Hematopoietic multipotent progenitor cell treated with erythropoietin and hydrocortisone succinate and interleukin-3 and kit ligand, for 15 days (in vitro differentiated cells): ENCODE measurements around the gene GSTA5.
"Not testable (repeated sequence)": the region's sequence is repeated elsewhere in the genome, so short reads cannot be mapped to it uniquely, and the experiment has no call there.

Experiments used
- DNase-seq: peaks from one replicate; pipeline ENCODE4 v3.0.0-alpha.2; 2015; ENCODE audit warnings: low spot score

The GSTA5 gene

DNA sequence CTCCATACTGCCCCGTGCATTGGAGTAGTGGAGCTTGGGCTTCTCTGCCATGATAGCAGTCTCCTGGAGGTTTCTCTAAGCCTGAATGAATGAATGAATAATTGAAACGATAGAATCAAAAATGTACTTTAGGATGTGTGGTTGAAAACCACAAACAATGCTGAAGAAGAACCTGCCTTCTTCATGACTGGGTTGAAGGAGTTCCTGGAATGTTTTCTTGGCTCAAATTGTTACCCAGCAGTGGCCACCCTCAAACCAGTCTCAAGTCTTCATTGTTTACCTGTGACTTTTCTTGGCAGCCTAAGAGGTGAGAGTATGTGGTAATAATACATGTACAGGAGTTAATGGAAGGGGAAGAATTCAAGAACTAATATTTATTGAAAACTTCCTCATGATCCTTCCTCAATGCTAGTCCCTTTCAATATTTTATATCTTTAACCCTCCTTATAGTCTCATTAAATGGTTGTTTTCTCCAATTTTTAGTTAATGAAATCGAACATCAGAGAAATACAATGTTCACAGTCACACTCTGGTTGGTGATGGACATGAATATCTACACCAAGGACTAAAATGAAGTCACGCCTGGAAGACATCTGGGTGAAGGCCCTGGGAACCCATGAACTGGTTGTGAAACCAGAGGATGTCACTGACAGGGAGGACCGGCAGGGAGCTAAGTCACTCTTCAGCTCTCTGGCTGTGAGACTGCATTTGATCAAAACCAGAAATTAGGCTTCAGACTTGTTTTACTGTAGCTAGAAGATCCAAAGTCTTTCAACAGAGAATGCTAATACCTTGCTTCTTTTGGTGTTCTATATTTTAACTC, at the start of gene GSTA5:
Gene GSTA5 (minus strand): TSS at position 51 of the 823 bp plus-strand sequence.
- DNase-seq: no peak

DNA sequence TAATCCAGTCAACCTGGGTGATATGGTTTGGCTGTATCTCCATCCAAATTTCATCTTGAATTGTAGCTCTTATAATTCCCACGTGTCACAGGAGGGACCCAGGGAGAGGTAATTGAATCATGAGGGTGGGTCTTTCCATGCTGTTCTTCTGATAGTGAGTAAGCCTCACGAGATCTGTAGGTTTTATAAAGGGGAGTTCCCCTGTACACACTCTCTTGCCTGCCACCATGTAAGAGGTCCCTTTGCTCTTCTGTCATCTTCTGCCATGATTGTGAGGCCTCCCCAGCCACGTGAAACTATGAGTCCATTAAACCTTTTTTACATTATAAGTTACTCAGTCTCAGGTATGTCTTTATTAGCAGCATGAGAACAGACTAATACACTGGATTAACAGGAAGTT, 49.4 kb upstream of the GSTA5 start:
- DNase-seq: no peak

DNA sequence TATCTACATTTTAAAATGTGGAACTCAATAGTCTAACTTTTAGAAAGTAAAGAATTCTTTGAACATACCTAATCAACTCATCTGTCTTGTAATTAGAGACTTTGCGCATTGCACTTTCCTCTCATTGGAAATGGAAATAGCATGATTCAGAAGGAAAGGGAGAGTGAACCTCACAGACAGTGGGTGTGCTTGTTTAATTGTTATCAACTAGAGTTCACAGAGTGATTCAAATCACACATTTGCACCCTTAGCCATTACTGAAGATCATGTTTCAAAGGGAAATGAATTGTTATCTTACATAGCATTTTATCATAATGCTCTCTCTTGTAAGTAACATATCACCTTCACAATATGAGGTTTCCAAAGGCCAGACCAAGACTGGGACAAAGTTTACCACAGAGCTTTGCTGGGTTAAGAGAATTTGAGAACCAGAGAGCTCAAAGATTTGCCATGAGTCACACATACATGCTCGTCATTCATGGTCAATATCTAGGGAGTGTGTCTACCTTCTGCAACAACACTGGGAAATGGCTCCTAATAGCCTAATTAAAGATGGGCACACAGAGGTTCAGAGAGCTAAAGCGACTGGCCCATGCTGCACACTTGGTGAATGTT, 47.4 kb upstream of the GSTA5 start:
- DNase-seq: no peak

DNA sequence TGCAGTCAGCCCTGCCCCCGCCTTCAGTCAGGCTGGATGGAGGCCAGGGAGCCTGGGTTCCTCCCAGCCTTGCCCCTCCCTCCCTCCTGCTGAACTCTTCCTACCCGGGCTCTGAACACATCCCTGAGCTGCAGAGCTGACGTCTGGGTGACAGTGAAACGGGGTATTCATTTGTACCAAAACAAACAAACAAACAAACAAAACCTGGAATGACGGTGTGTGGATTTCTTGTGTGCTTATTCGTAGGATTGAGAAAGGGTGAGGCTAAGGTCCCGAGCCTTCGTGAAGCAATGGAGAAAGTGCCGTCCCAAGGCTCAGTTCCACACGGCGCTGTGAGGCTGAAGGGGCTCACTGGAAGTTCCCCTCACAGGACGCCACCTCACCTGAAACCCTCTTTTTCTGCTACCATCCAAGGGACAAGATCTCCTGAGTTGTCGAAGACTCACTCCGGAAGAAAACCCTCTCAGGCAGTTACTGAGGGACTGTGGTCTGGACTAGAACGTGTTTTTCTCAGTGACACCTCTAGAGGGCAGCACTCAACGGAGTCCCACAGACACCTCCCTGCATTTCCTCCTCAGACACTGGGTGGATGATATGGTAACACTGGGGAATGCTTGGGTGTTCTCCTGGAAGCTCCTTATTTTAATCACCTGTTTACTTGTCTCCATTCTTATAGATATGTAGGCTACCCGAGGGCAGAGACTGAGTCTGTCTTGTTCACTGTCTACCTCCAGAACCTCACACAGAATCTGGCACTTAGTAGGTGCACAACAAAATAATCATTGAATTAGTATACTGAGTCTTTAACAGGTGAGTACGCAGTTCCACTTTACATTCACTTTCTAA, 41.6 kb upstream of the GSTA5 start:
- peak; percentile 75 for DNase-seq

DNA sequence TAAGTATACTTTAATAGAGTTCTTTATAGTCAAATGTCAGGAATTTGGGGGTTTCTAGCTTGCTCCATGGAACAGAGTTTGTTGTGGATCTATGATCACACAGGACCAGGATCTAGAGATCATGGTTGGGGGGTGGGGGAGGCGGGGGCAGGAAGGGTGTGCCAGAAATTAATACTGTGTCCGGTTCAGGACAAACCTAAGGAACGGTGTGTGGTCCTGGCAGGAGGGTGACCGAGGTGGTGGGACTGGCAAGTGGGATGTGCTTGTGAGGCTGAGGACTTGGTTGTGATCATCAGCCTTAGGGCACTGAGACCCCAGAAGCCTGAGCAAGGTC, 41.0 kb upstream of the GSTA5 start:
- DNase-seq: no peak

DNA sequence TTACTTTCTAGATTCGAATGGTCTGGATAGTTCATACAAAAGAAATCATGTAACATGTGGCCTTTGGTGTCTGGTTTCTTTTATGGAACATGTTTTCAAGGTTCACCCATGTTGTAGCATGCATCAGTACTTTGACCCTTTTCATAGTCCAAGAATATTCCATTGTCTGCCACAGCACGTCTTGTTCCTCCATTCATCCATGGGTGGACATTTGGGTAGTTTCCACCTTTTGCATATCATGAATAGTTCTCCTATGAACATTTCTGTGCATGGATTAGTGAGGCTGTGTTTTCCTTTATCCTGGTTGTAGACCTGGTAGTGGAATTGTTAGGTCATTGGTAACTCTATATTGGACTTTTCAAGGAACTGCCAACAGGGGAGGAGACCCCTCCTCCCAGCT, 37.2 kb upstream of the GSTA5 start:
- no peak for DNase-seq

DNA sequence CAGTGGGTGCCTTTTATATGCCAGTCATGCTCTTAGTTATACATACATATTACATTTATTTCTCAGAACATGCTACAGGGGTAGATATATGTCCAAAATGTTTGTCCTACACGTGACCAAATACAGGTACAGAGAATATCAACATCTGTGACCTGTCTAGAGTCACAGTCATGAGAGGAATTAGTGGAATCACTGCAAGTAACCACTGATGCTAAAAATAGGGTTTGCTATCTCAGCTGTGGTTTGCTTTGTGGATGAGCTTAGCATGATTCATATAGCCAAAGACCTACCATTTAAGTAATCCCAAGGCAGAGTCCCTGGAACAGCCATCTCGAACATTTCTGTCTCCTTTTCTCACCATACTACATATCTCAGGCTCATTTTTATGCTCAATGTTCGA, 36.6 kb upstream of the GSTA5 start:
- no peak for DNase-seq

DNA sequence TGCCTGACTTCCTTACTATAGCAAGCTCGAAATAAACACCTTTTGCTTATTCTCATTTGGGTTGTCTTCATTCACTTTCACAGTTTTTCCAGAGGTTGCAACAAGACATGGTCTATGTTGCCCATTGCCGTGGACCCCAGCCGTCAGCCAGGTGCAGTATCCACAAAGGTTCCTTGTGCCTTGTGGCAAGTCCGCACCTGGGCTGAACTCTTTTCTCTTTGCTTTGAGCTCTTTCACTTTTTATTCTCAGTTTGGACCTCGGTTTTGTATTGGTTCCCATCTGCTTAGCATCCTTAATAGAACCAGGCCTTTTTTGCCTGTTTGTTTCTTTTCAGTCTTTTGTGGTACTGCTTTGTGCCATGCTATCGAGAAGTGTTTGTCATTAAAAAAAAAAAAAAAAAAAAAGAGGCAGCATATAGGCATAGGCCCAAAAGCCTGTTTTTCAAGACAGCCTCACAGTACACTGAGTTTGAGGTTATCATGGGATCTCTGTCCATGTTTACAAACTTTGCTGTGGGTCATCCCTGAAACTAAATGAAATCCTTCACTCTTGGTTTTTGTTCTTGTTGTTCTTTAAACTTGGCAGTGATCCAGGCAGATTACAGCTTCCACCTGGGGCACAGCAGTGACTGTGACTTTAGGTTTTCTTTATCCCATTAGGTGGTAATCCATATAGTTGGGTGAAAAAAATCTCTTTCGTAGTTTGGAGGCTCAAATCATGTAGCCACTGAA, 35.6 kb upstream of the GSTA5 start:
- DNase-seq: no peak

DNA sequence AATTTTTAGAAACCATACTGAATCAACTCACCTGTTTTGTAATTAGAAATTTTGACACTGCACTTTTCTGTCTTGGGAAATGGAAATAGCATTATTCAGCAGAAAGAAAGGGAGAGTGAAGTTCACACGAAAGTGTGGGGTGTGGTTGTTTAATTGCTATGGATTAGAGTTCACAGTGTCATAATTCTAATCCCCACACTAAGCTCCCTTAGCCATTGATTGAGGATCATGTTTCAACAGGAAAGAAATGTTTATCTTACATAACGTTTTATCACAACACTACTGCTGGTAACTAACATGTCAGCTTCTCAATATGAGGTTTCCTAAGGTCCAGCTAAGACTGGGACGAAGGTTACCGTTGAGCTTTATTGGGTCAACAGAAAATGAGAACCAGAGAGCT, 31.4 kb upstream of the GSTA5 start:
- DNase-seq: no peak

DNA sequence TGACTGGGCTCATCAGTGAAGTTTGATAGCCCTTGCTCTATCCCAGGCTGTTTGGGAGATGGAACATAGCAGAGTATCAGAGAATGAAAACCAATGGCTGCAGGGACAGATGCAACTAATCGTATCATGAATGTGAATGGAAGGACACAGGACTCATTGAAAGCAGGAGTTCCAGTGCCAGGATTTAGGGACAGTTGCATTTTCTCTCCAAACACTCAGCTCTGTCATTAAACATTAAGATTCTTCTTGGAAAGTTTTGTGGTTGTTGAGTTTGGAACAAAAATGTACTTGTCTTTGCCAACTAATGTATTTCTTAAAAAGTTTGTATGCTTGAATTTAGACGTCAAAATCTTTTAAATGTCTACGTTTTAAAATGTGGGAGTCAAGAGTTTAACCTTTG, 31.0 kb upstream of the GSTA5 start:
- DNase-seq: no peak

DNA sequence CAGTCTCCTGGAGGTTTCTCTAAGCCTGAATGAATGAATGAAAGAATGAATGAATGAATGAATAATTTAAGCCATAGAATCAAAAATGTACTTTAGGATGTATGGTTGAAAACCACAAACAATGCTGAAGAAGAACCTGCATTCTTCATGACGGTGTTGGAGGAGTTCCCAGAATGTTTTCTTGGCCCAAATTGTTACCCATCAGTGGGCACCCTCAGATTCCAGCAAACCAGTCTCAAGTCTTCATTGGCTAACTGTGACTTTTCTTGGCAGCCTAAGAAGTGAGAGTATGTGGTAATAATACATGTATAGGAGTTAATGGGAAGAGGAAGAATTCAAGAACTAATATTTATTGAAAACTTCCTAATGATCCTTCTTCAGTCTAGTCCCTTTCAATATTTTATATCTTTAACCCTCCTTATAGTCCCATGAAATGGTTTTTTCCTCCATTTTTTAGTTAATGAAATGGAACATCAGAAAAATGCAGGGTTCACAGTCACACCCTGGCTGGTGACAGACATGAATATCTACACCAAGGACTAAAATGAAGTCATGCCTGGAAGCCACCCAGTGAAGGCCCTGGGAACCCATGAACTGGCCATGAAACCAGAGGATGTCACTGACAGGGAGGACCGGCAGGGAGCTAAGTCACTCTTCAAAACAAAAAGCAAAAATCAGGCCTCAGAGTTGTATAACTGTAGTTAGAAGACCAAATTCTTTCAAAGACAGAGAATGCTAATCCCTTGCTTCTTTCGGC, 29.9 kb upstream of the GSTA5 start:
- DNase-seq: not testable (repeated sequence)

DNA sequence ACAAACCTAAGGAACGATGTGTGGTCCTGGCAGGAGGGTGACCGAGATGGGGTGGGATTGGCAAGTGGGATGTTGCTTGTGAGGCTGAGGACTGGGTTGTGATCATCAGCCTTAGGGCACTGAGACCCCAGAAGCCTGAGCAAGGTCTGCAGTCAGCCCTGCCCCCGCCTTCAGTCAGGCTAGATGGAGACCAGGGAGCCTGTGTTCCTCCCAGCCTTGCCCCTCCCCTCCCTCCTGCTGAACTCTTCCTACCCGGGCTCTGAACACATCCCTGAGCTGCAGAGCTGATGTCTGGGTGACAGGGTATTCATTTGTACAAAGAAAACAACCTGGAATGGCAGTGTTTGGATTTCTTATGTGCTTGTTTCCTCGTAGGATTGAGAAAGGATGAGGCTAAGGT, 28.3 kb upstream of the GSTA5 start:
- DNase-seq: not testable (repeated sequence)

DNA sequence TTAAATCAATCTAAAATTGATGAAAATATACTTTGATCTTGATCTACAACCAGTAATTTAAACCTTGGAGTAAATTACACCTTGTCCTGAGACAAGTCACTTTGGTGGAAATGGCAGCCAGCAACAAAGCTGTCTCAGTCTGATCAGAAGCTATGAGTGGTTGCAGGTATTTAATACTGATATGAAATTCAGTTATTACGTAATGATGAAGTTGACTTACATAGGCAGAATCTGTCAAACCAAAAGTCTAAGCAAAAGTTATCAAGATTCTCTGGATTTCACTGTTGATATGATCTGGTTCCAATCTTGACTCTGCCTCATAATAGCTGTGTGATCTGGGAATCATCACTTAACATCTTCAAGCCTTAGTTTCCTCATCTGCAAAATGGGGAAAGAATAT, 27.6 kb upstream of the GSTA5 start:
- no peak for DNase-seq

DNA sequence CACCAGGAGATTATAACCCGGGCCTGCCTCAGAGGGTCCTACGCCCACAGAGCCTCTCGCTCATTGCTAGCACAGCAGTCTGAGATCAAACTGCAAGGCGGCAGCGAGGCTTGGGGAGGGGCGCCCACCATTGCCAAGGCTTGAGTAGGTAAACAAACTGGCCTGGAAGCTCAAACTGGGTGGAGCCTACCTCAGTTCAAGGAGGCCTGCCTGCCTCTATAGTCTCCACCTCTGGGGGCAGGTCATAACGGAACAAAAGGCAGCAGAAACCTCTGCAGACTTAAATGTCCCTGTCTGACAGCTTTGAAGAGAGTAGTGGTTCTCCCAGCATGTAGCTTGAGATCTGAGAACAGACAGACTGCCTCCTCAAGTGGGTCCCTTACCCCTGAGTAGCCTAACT, 20.5 kb upstream of the GSTA5 start:
- not testable (repeated sequence) for DNase-seq

DNA sequence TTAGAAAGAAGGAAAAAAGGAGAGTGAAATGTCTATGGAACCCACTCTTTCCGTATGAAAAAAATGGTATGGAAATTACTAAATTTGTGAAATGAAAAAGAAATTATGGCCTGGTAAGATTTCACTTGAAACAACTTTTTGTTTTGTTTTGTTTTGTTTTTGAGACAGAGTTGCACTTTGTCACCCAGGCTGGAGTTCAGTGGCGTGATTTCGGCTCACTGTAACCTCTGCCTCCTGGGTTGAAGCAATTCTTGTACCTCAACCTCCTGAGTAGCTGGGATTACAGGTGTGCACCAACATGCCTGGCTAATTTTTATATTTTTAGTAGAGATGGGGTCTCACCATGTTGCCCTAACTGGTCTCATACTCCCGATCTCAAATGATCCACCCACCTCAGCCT, 17.8 kb upstream of the GSTA5 start:
- DNase-seq: no peak

DNA sequence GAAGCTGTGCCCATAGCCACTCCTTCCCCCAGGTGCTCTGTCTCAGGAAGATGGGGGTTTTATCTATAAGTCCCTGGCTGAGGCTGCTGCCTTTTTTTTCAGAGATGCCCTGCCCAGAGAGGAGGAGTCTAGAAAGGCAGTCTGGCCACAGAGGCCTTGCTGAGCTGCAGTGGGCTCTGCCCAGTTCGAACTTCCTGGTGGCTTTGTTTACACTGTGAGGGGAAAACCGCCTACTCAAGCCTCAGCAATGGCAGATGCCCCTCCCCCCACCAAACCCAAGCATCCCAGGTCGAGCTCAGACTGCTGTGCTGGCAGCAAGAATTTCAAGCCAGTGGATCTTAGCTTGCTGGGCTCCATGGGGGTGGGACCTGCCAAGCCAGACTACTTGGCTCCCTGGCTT, 15.5 kb upstream of the GSTA5 start:
- not testable (repeated sequence) for DNase-seq

DNA sequence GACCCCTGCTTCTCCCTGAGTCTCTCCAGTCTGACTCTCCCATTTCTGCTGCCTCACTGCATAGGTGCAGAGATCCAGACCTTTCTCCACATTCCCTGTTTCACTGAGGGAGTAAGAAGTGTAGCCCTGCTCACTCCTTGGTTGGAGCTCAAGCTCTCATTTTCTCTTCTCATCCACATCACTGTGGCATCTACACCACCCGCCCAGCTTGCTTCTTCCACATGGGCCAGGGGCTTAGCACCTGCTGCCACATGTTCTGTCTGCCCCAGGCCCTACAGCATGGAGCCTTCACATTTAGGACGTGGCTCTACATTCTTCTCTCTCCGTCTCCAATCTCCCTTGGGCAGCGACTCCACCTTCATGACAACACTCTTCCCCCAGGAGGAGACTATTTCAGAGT, 8.5 kb upstream of the GSTA5 start:
- DNase-seq: no peak

DNA sequence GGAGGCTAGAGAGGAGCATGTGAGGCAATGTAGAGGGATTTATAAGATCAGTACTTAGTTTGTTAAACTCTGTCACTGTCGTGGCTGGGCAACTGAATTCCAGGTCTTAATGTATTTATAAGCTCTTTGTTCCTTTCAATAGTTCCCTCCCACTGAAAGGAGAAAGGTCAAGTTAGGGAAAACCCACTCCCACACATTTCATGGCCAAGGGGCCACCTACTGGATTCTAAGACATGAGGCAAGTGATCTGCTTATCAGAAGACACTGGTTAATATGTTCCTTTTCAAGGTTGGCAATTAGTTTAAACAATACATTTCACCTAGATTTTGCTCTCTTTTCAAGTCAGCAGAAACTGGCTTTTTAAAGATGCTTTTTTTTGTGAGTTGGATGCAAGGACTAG, 5.4 kb upstream of the GSTA5 start:
- DNase-seq: no peak

DNA sequence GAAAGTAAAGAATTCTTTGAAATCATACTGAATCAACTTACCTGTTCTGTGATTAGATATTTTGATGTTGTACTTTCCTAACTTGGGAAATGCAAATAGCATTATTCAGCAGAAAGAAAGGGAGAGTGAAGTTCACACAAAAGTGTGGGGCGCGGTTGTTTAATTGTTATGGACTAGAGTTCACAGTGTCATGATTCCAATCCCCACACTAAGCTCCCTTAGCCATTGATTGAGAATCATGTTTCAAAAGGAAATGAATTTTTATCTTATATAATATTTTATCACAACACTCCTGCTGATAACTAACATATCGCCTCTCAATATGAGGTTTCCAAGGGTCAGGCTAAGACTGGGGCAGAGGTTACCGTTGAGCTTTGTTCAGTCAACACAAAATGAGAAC, 3.0 kb upstream of the GSTA5 start:
- no peak for DNase-seq

DNA sequence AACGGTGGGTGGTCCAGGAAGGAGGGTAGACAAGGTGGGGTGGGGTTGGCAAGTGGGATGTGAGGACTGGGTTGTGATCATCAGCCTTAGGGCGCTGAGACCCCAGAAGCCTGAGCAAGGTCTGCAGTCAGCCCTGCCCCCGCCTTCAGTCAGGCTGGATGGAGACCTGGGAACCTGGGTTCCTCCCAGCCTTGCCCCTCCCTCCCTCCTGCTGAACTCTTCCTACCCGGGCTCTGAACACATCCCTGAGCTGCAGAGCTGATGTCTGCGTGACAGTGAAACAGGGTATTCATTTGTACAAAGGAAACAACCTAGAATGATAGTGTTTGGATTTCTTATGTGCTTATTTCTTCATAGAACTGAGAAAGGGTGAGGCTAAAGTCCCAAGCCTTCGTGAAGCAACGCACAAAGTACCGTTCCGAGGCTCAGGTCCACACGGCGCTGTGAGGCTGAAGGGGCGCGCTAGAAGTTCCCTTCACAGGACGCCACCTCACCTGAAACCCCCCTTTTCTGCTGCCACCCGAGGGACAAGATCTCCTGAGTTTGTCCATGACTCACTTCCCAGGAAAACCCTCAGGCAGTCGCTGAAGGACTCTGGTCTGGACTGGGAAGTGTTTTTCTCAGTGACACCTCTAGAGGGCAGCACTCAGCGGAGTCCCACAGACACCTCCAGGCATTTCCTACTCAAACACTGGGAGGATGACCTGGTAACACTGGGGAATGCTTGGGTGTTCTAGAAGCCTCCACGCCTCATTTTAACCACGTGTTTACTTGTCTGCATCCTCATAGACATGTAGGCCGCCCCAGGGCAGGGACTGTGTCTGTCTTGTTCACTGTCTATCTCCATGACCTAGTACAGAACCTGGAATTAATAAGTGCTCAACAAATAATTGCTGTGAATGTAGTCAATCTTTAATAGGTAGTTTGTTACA, 1.2 kb downstream of the GSTA5 start:
- peak; percentile 59 for DNase-seq

DNA sequence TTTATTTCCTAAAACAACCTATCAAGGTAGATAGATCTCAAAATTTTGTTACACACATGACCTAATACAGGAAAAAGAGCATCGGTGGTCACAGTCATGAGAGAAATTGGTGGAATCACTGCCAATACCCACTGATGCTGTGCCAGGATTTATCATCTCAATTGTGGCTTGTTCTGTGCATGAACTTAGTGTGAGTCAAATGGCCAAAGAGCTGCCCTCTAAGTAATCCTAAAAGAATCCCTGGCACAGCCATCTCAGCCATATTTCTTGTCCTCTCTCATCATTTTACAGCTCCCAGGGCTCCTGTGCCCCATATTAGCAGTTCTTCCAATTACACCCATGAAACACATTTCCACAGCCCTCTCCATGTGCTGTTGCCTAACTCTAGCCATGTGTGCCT, 6.1 kb downstream of the GSTA5 start:
- DNase-seq: no peak
